Measurements from ENCODE around the gene PCK2. TPM values are rescaled to one million over a fixed set of nuclear protein-coding genes. Genes with fewer than 3 reads are reported as not detected.
A peak's percentile ranks its signal among the peaks of the same experiment; 100 is the strongest.

The PCK2 gene
- total RNA-seq, 1 experiment from 2014 or later = 48.9 TPM

- Histone ChIP-seq H3K9ac (ENCODE audit: extremely low read depth, insufficient read length, low read length) (no peak overlapping the region), H2BK20ac (ENCODE audit: low read depth, low read length, poor library complexity, severe bottlenecking) (no peak overlapping the region), H3K4ac (ENCODE audit: low read depth, low read length) (no peak overlapping the region), H2AFZ (ENCODE audit: low read length) (no peak overlapping the region), H3K4me2 (ENCODE audit: insufficient read depth, insufficient read length, low read length) (no peak overlapping the region), H4K20me1 (ENCODE audit: control insufficient read depth, insufficient read depth, insufficient read length) (peaks cover 2% of the 10 kb centered on the region), H3T11ph (ENCODE audit: low read length) (no peak overlapping the region), H2BK5ac (ENCODE audit: insufficient read length, low read length) (no peak overlapping the region), H3K27me3 (ENCODE audit: insufficient read depth, low read length) (no peaks in the 10 kb centered on the region), H2BK12ac (ENCODE audit: insufficient read length, low read depth, low read length) (no peak overlapping the region), H4K8ac (replicated peaks; ENCODE audit: insufficient read length, low read depth, low read length) (no peak overlapping the region), H3K27ac (ENCODE audit: insufficient read length, low read depth, low read length) (no peak overlapping the region), H2BK120ac (ENCODE audit: low read depth, low read length, poor library complexity, severe bottlenecking) (no peak overlapping the region), H4K5ac (ENCODE audit: insufficient read length, low read depth, low read length) (no peak overlapping the region), H3K14ac (ENCODE audit: insufficient read depth, low read length) (no peak overlapping the region), H3K79me2 (ENCODE audit: insufficient read depth, low read length) (no peaks in the 10 kb centered on the region), H3K9me3 (ENCODE audit: control insufficient read depth, low read depth, low read length) (no peaks in the 10 kb centered on the region), H2AK5ac (ENCODE audit: insufficient read length, low read length) (no peak overlapping the region), H3K18ac (ENCODE audit: insufficient read length, low read depth, low read length) (no peak overlapping the region), H3K4me1 (ENCODE audit: insufficient read depth, low read length) (no peaks in the 10 kb centered on the region), H3K56ac (ENCODE audit: insufficient read length, low read depth, low read length) (no peak overlapping the region), H4K91ac (ENCODE audit: insufficient read length, low read depth, low read length) (no peak overlapping the region), H3K79me1 (ENCODE audit: insufficient read depth, low read depth, low read length, poor library complexity, severe bottlenecking) (no peaks in the 10 kb centered on the region), H3K23me2 (ENCODE audit: insufficient read length, low read depth, low read length, poor library complexity, severe bottlenecking) (no peaks in the 10 kb centered on the region), H3K23ac (ENCODE audit: insufficient read length, low read depth, low read length) (no peak overlapping the region), H2BK15ac (ENCODE audit: low read depth, low read length) (no peak overlapping the region)
- Mint-ChIP-seq H3K4me3 (no peak overlapping the region), H3K27me3 (ENCODE audit: low read depth) (peaks cover 3% of the 10 kb centered on the region), H3K4me1 (peaks cover 5 to 11% of the 10 kb centered on the region in 2 experiments), H3K27ac (peak overlapping the region in 2 of 3 experiments; percentile 89 to 93; a peak in 2 of 7 replicates), H3K36me3 (ENCODE audit: insufficient read depth in 1 of 3, low read depth in 3 of 3) (peaks cover 3 to 9% (median 7%) of the 10 kb centered on the region in 3 experiments; a peak in 6 of 7 replicates), H3K9me3 (no peaks in the 10 kb centered on the region)
- WGBS (ENCODE audit: extremely low coverage, insufficient read length, low lambda C conversion rate) = no CpG with 5 or more reads among the region's 14 CpGs
- TF ChIP-seq CTCF (conservative IDR thresholded peaks at IDR 0.05) = no peak
- no peak for DNase-seq
These were observed 36.2 kb upstream of the PCK2 start for GRCh38 chr14:24057867-24058259.

Data from H9 (cell line).